H1 (cell line): ENCODE results near the gene CYP2A6. TPM values are rescaled to one million over a fixed set of nuclear protein-coding genes. Genes with fewer than 3 reads are reported as not detected.

ENCODE experiments used
- CTCF ChIA-PET: fragments of 300-600 bp; sonication (Branson Sonifier 250); formaldehyde crosslinking; loops from one replicate; lab custom pipeline; 2021; ENCODE audit not compliant: partially characterized antibody; lab: Charles Lee
- POLR2A ChIA-PET: fragments of 300-600 bp; sonication (Branson Sonifier 250); formaldehyde crosslinking; loops from one replicate; lab custom pipeline; 2021; ENCODE audit warnings: inconsistent platforms; ENCODE audit not compliant: partially characterized antibody; lab: Charles Lee
- DNase-seq, 2 experiments: peaks; one replicate each; pipeline versions ENCODE4 v3.0.0 to v3.0.0-alpha.2; 2010 to 2022; ENCODE audit warnings: low spot score in 2 of 2, low read depth in 1 of 2, mixed read lengths in 1 of 2
- FAIRE-seq: peaks from 2 replicates; lab custom pipeline; 2011; peaks lifted over from hg19 to GRCh38; lab: Jason Lieb, UNC
- H2AFZ ChIP-seq: 2 replicates; pipeline ENCODE4 v1.8.1; 2012; ENCODE audit warnings: low read length, inconsistent platforms
- H2AK5ac ChIP-seq: 2 replicates; pipeline ENCODE4 v1.6.1; 2013; ENCODE audit warnings: low read depth, low read length
- H2BK120ac ChIP-seq: replicated peaks from 2 replicates; pipeline ENCODE3; 2013; ENCODE audit warnings: low read depth, low read length, inconsistent platforms
- H2BK12ac ChIP-seq: 2 replicates; pipeline ENCODE4 v1.6.1; 2013; ENCODE audit warnings: low read depth, low read length
- H2BK15ac ChIP-seq: 2 replicates; pipeline ENCODE4 v1.6.1; 2013; ENCODE audit warnings: low read length
- H2BK20ac ChIP-seq: 2 replicates; pipeline ENCODE4 v1.6.1; 2013; ENCODE audit warnings: low read length
- H2BK5ac ChIP-seq: 2 replicates; pipeline ENCODE4 v1.6.1; 2013; ENCODE audit warnings: low read depth, low read length
- H3K14ac ChIP-seq: 2 replicates; pipeline ENCODE4 v1.6.1; 2013; ENCODE audit warnings: inconsistent platforms; ENCODE audit not compliant: insufficient read length
- H3K18ac ChIP-seq: 2 replicates; pipeline ENCODE4 v1.6.1; 2013; ENCODE audit warnings: low read length; ENCODE audit errors: extremely low read depth
- H3K23ac ChIP-seq: 2 replicates; pipeline ENCODE4 v1.6.1; 2013; ENCODE audit warnings: inconsistent platforms; ENCODE audit not compliant: insufficient read length
- H3K23me2 ChIP-seq: 2 replicates; pipeline ENCODE4 v1.6.1; 2013; ENCODE audit warnings: low read depth, low read length
- H3K27ac ChIP-seq: 2 replicates; pipeline ENCODE4 v1.6.1; 2011; ENCODE audit warnings: low read depth, low read length, inconsistent platforms
- H3K27me3 ChIP-seq, 4 experiments: replicated peaks in 1 of 4; 1 replicate in 1 of 4; 2 replicates in 3 of 4; pipeline versions ENCODE4 v1.6.1 to v1.8.1; 2011 to 2013; ENCODE audit warnings: low read length in 3 of 4, mild to moderate bottlenecking in 3 of 4, inconsistent platforms in 2 of 4, mixed read lengths in 2 of 4, moderate library complexity in 1 of 4; ENCODE audit not compliant: control insufficient read depth in 3 of 4, insufficient read depth in 3 of 4; ENCODE audit errors: extremely low read depth in 1 of 4
- H3K36me3 ChIP-seq, 4 experiments: 2 replicates each; pipeline versions ENCODE4 v1.6.1 to v1.8.1; 2011 to 2013; ENCODE audit warnings: mild to moderate bottlenecking in 4 of 4, low read length in 3 of 4, moderate library complexity in 2 of 4, control low read depth in 1 of 4, inconsistent platforms in 1 of 4; ENCODE audit not compliant: insufficient read depth in 4 of 4, control insufficient read depth in 2 of 4
- H3K4ac ChIP-seq: replicated peaks from 2 replicates; pipeline ENCODE3; 2013; ENCODE audit warnings: low read length, low read depth, mixed read lengths, inconsistent platforms; ENCODE audit not compliant: insufficient read length
- H3K4me1 ChIP-seq, 4 experiments: replicated peaks in 1 of 4; 1 replicate in 1 of 4; 2 replicates in 3 of 4; pipeline versions ENCODE4 v1.6.1 to v1.8.1; 2011 to 2013; ENCODE audit warnings: low read length in 3 of 4, inconsistent platforms in 2 of 4, mixed read lengths in 1 of 4; ENCODE audit not compliant: insufficient read depth in 4 of 4, control insufficient read depth in 3 of 4
- H3K4me2 ChIP-seq, 2 experiments: 2 replicates each; pipeline versions ENCODE4 v1.6.1 to v1.8.1; 2011 to 2013; ENCODE audit warnings: low read depth in 2 of 2, low read length in 2 of 2, control low read depth in 1 of 2, inconsistent platforms in 1 of 2, mild to moderate bottlenecking in 1 of 2; ENCODE audit not compliant: insufficient read depth in 1 of 2
- H3K4me3 ChIP-seq, 4 experiments: fragments of 200-600, 300-600 bp in 1 of 4; sonication (generic), shearing (Covaris generic), sonication (Bioruptor Twin) in 1 of 4; 2 replicates each; pipeline versions ENCODE4 v1.5.1 to v1.8.1; 2011 to 2016; ENCODE audit warnings: low read length in 4 of 4, low read depth in 3 of 4, control low read depth in 2 of 4, inconsistent platforms in 2 of 4, mild to moderate bottlenecking in 2 of 4, mixed read lengths in 1 of 4, moderate library complexity in 1 of 4; ENCODE audit not compliant: insufficient read depth in 2 of 4; ENCODE audit errors: extremely low read depth in 1 of 4
- H3K56ac ChIP-seq: replicated peaks from 2 replicates; pipeline ENCODE3; 2013; ENCODE audit warnings: low read depth, mild to moderate bottlenecking, mixed read lengths, low read length, inconsistent platforms; ENCODE audit not compliant: insufficient read length
- H3K79me1 ChIP-seq: 2 replicates; pipeline ENCODE4 v1.6.1; 2013; ENCODE audit warnings: low read depth, low read length, control low read depth
- H3K79me2 ChIP-seq, 2 experiments: 2 replicates each; pipeline versions ENCODE4 v1.6.1 to v1.8.1; 2012 to 2013; ENCODE audit warnings: low read length in 2 of 2, mild to moderate bottlenecking in 2 of 2, inconsistent platforms in 1 of 2; ENCODE audit not compliant: insufficient read depth in 2 of 2, control insufficient read depth in 1 of 2
- H3K9ac ChIP-seq, 4 experiments: replicated peaks in 1 of 4; 1 replicate in 1 of 4; 2 replicates in 3 of 4; pipeline versions ENCODE4 v1.6.1 to v1.8.1; 2011 to 2013; ENCODE audit warnings: low read depth in 3 of 4, low read length in 3 of 4, control low read depth in 2 of 4, mild to moderate bottlenecking in 2 of 4, moderate library complexity in 2 of 4, inconsistent platforms in 1 of 4; ENCODE audit errors: extremely low read depth in 1 of 4
- H3K9me3 ChIP-seq, 2 experiments: 2 replicates each; pipeline versions ENCODE4 v1.6.1 to v1.8.1; 2012 to 2013; ENCODE audit warnings: mild to moderate bottlenecking in 2 of 2, moderate library complexity in 2 of 2, control low read depth in 1 of 2, inconsistent platforms in 1 of 2, low read depth in 1 of 2, low read length in 1 of 2, mixed read lengths in 1 of 2; ENCODE audit not compliant: insufficient read depth in 2 of 2
- H4K20me1 ChIP-seq, 2 experiments: replicated peaks in 1 of 2; 2 replicates each; pipeline versions ENCODE3 to v1.8.1; 2011 to 2013; ENCODE audit warnings: inconsistent platforms in 2 of 2, low read length in 2 of 2, mild to moderate bottlenecking in 1 of 2; ENCODE audit not compliant: insufficient read depth in 2 of 2, control insufficient read depth in 1 of 2
- H4K5ac ChIP-seq: 2 replicates; pipeline ENCODE4 v1.6.1; 2013; ENCODE audit warnings: low read length, low read depth, mixed read lengths, inconsistent platforms; ENCODE audit not compliant: insufficient read length
- H4K8ac ChIP-seq: 2 replicates; pipeline ENCODE4 v1.8.0; 2013; ENCODE audit warnings: mild to moderate bottlenecking, moderate library complexity, low read length, inconsistent platforms; ENCODE audit not compliant: insufficient read depth; ENCODE audit errors: extremely low read depth
- H4K91ac ChIP-seq: replicated peaks from 2 replicates; pipeline ENCODE3; 2013; ENCODE audit warnings: low read length, mixed read lengths, inconsistent platforms; ENCODE audit not compliant: insufficient read length
- EZH2 ChIP-seq: fragments of 200-600 bp; sonication (generic); IDR thresholded peaks from 2 replicates; pipeline ENCODE4 v1.7.1; 2012; ENCODE audit warnings: low read depth, mild to moderate bottlenecking, moderate library complexity, low read length, inconsistent platforms; ENCODE audit not compliant: severe bottlenecking
- KDM1A ChIP-seq: fragments of 200-600, 300-600 bp; sonication (generic); IDR thresholded peaks from 2 replicates; pipeline ENCODE4 v1.7.1; 2016; ENCODE audit warnings: mild to moderate bottlenecking, low read length, borderline replicate concordance
- KDM4A ChIP-seq: IDR thresholded peaks from one replicate; pipeline ENCODE4 v1.7.1; 2012; ENCODE audit warnings: low read depth, mild to moderate bottlenecking, moderate library complexity, low read length, inconsistent platforms; ENCODE audit not compliant: severe bottlenecking
- RAD21 ChIP-seq, 2 experiments: IDR thresholded peaks in 1 of 2; conservative IDR thresholded peaks in 1 of 2; 2 replicates each; pipeline ENCODE4 v1.6.1; 2011; ENCODE audit warnings: low read depth in 2 of 2, low read length in 2 of 2, improper control_type of control experiment in 1 of 2, inconsistent platforms in 1 of 2, mild to moderate bottlenecking in 1 of 2, moderate library complexity in 1 of 2
- WGBS, 2 experiments: shearing (Covaris generic) in 1 of 2; methylation state at CpG; one replicate each; pipeline versions ENCODE4 v1.1.6 to v1.1.7; 2013 to 2015; ENCODE audit warnings: low lambda C conversion rate in 2 of 2, mixed read lengths in 2 of 2, inconsistent platforms in 1 of 2, low coverage in 1 of 2, missing lambda C conversion rate in 1 of 2; ENCODE audit not compliant: insufficient replicate concordance in 2 of 2, insufficient coverage in 1 of 2, insufficient read length in 1 of 2; ENCODE audit errors: extremely low coverage in 1 of 2, missing lambda C conversion rate in 1 of 2; 5-methylcytosine and 5-hydroxymethylcytosine counted together
- polyA plus RNA-seq, 7 experiments: library from polyadenylated mRNA; depleted of rRNA in 3 of 7; stranded (reverse) in 5 of 7; unstranded in 2 of 7; fragments of >200 nt in 5 of 7; fragments of 200-250 nt in 2 of 7; gene quantifications; 1 replicate in 5 of 7; 2 replicates in 1 of 7; 4 replicates in 1 of 7; pipeline versions ENCODE4 v1.2.1 to v1.2.3, GENCODE V29; 2011 to 2013; ENCODE audit warnings: missing spikeins in 2 of 7, mixed read lengths in 2 of 7
- total RNA-seq: library from RNA; stranded (reverse); fragmentation: NEBNext Ultra II Directional; extraction: Animal tissue kit (Norgen Biotek cat#: 25700); gene quantifications from 2 replicates; pipeline ENCODE4 v1.2.1, GENCODE V29; 2021

CYP2A6 gene
- total and polyA plus RNA-seq, 2 of the 8 experiments (the other 6 are each of a cell fraction or from before 2014, with no cell fraction given) = 0.33 TPM; not detected in 1

DNA sequence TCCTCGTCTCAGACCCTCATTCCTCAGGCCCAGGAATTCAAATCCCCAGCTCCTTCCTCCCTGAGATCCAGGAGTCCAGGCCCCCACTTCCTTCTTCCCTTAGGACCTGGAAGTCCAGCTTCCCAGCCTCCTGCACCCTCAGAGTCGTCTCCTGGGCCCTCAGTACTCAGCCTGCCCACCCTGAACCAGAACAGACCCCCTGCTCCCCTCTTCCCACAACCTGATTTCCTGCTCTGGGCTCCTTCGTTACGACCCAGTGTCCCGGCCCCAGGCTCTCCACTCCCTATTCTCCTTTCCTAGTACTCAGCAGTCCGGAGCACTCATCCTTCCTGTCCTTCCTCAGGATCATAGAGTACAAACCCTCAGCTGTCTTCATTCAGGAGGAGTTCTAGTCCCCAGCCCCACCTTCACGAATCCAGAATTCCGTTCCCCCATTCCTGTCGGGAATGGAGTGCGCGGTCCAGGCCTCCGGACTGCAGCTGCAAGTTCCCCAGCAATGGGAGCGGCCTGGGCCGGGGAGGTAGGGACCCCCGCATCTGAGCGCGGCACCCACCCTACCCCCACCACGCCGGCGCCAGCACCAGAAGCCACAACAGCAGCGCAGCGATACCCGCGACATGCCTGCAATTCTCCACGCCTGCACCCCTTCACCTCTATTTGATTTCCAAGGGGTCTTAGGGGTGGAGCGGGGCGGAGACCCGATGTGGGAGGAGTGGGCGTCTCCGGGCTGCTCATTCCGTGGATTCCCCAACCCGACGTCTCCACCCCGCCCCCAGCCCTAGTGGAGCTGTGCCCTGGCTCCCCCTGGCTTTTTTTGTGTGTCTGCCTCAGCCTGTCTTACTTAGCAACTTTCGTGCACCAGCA is 38.5 kb downstream of the CYP2A6 start:
- Histone ChIP-seq H2BK20ac (no peak overlapping the region), H3K4ac (no peak overlapping the region), H3K9ac (peak overlapping the region in 1 of 4 experiments; percentile 39; a peak in 3 of 7 replicates), H4K20me1 (peaks cover 15 to 19% of the 10 kb centered on the region in 2 experiments)
- TF ChIP-seq RAD21 (IDR thresholded peaks at IDR 0.05 in 1 of 2, conservative IDR thresholded peaks at IDR 0.05 in 1 of 2; ENCODE audit: low read depth in 2 of 2, low read length in 2 of 2) (peak in 1 of 2 experiments; percentile 6; a peak in 1 of 4 replicates), KDM1A (no peak), EZH2 (peak; percentile 29), KDM4A (peak; percentile 27)
- TF ChIP-seq, all 59 proteins: peak for 3
- peaks cover 3 to 18% (median 13%) of the 10 kb centered on the region in 4 experiments; a peak in 6 of 8 replicates for H3K36me3 ChIP-seq
- no peak overlapping the region for H4K91ac ChIP-seq
- peaks cover 0 to 3% (median 0%) of the 10 kb centered on the region in 4 experiments; a peak in 2 of 7 replicates for H3K27me3 ChIP-seq
- no peak overlapping the region; the same call in 1 of the 2 replicates for H2AFZ ChIP-seq
- H2AK5ac ChIP-seq = no peak overlapping the region
- no peak overlapping the region for H4K5ac ChIP-seq
- no peak overlapping the region for H2BK12ac ChIP-seq
- FAIRE-seq = no peak
- no peaks in the 10 kb centered on the region for H3K9me3 ChIP-seq
- H2BK15ac ChIP-seq = no peak overlapping the region
- DNase-seq = no peak
- H3K4me3 ChIP-seq = peak overlapping the region; percentile 16 to 65 (median 40)
- H3K27ac ChIP-seq = no peak overlapping the region
- H3K23ac ChIP-seq = no peak overlapping the region
- peaks cover 4% of the 10 kb centered on the region; the same call in 1 of the 2 replicates for H3K79me1 ChIP-seq
- H4K8ac ChIP-seq = no peak overlapping the region
- no peak overlapping the region for H3K56ac ChIP-seq
- peaks cover 12% of the 10 kb centered on the region; the same call in 1 of the 2 replicates for H3K23me2 ChIP-seq
- ChIA-PET POLR2A (interaction anchor here (0.6 to 2.1 kb wide), 8 partner anchors 9 to 415 kb away, joined by 3 to 11 read pairs (median 4); partner anchors contain the start of genes EGLN2 and RAB4B), CTCF (no interaction called here)
- no peak overlapping the region for H2BK120ac ChIP-seq
- peaks cover 3 to 21% (median 10%) of the 10 kb centered on the region in 4 experiments for H3K4me1 ChIP-seq
- peaks cover 0 to 15% of the 10 kb centered on the region in 2 experiments; a peak in 1 of 4 replicates for H3K79me2 ChIP-seq
- peak overlapping the region; percentile 86 to 94 for H3K4me2 ChIP-seq
- H3K14ac ChIP-seq = no peak overlapping the region
- H3K18ac ChIP-seq = peak overlapping the region; percentile 13; the same call in 1 of the 2 replicates
- H2BK5ac ChIP-seq = no peak overlapping the region
- WGBS, 2 experiments = 8% methylated on average over 20 of the region's 35 CpGs; no CpG with 5 or more reads in 1 of the 2 experiments
